Stomach smooth muscle (tissue), 2 donors: ENCODE measurements around the gene ARMC7.

Experiments used
- H3K27ac ChIP-seq: one replicate; pipeline ENCODE4 v1.7.0; 2013; ENCODE audit warnings: mild to moderate bottlenecking, low read length, inconsistent platforms
- H3K27me3 ChIP-seq, 2 donors: one replicate each; pipeline ENCODE4 v1.7.0; 2013; ENCODE audit warnings: low read length in 2 of 2; ENCODE audit not compliant: insufficient read depth in 2 of 2, control insufficient read depth in 1 of 2
- H3K36me3 ChIP-seq, 2 donors: one replicate each; pipeline ENCODE4 v1.7.0; 2013; ENCODE audit warnings: low read length in 2 of 2; ENCODE audit not compliant: control insufficient read depth in 2 of 2, insufficient read depth in 2 of 2
- H3K4me1 ChIP-seq: one replicate; pipeline ENCODE4 v1.7.0; 2013; ENCODE audit warnings: low read length; ENCODE audit not compliant: control insufficient read depth, insufficient read depth
- H3K4me3 ChIP-seq, 2 donors: one replicate each; pipeline ENCODE4 v1.7.0; 2013; ENCODE audit warnings: low read length in 2 of 2
- H3K9ac ChIP-seq, 2 donors: one replicate each; pipeline ENCODE4 v1.7.0; 2013; ENCODE audit warnings: low read length in 2 of 2, mild to moderate bottlenecking in 1 of 2
- H3K9me3 ChIP-seq, 2 donors: one replicate each; pipeline ENCODE4 v1.7.0; 2013; ENCODE audit warnings: low read length in 2 of 2; ENCODE audit not compliant: control insufficient read depth in 2 of 2
- donor health status: healthy.
- donor health status: Pancreatic carcinoma.

ARMC7 gene

GRCh38 chr17:75078284-75079022 lies 31.3 kb upstream of the ARMC7 start:
- Histone ChIP-seq H3K9ac (peak overlapping the region in 1 of 2 donors; percentile 91), H3K27ac (peak overlapping the region; percentile 81)

GRCh38 chr17:75079023-75079373 lies 30.8 kb upstream of the ARMC7 start:
- peaks cover 0 to 3% of the 10 kb centered on the region in 2 donors for H3K27me3 ChIP-seq
- H3K27ac ChIP-seq, result no peak overlapping the region
- H3K36me3 ChIP-seq, result no peaks in the 10 kb centered on the region
- H3K9me3 ChIP-seq, result no peaks in the 10 kb centered on the region
- peaks cover 19% of the 10 kb centered on the region for H3K4me1 ChIP-seq
- no peak overlapping the region for H3K9ac ChIP-seq
- H3K4me3 ChIP-seq, result no peak overlapping the region

More at GRCh38 chr17:75078284-75079022, 31.3 kb upstream of the ARMC7 start:
- H3K4me3 ChIP-seq, result peak overlapping the region in 1 of 2 donors; percentile 76
- peaks cover 0 to 3% of the 10 kb centered on the region in 2 donors for H3K27me3 ChIP-seq
- no peaks in the 10 kb centered on the region for H3K36me3 ChIP-seq
- peaks cover 19% of the 10 kb centered on the region for H3K4me1 ChIP-seq
- no peaks in the 10 kb centered on the region for H3K9me3 ChIP-seq

DNA sequence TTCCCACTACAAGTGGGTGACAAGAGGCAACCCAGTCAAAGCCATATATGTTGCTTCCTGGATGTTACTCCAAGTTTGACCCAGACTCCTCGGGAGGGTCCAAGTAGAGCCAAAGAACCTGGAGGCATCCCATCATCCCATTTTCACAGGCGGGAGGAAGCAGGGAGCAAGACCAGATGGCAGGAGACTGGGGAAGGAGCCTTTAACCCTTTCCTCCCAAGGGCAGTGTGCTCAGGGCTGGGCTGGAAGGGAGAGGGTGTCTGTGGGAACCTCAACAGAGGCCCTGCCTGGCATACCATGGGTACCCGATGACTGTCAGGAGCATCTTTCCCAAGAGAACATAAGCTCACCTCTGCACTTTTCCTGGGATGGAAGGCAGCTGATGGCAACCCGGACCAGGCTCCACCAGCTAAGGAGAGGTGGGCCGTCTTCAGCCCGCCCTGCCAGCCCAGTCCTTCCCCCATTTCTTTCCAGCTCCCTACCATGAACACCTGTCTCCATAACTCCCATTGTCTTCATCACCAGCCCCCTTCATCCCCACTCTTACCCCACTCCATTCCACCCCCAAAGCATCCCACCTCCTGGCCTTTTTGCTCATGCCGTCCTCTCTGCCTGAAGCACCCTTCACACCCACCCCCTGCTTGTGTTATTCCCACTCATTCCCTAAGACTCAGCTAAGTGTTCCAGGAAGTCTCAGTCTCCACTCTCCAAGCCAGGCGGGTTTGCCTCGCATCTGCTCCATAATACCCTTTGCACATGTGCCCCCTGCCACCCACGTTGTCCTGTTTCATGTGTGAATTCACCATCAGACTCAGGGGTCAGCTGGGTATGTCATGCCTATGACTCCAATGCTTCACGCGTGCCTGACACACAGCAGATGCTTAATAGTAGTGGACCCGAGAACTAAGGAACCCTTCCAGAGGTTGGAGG lies 27.9 kb upstream of the ARMC7 start:
- H3K4me1 ChIP-seq, result peaks cover 17% of the 10 kb centered on the region
- H3K9me3 ChIP-seq, result no peaks in the 10 kb centered on the region
- H3K9ac ChIP-seq, result no peak overlapping the region
- no peak overlapping the region for H3K4me3 ChIP-seq
- no peaks in the 10 kb centered on the region for H3K36me3 ChIP-seq
- H3K27me3 ChIP-seq, result peaks cover 0 to 5% of the 10 kb centered on the region in 2 donors
- no peak overlapping the region for H3K27ac ChIP-seq

GRCh38 chr17:75082683-75083082 lies 27.1 kb upstream of the ARMC7 start:
- no peak overlapping the region for H3K4me3 ChIP-seq
- no peak overlapping the region for H3K9ac ChIP-seq
- no peaks in the 10 kb centered on the region for H3K9me3 ChIP-seq
- no peak overlapping the region for H3K27ac ChIP-seq
- H3K4me1 ChIP-seq, result peaks cover 17% of the 10 kb centered on the region
- H3K27me3 ChIP-seq, result peaks cover 2 to 8% of the 10 kb centered on the region in 2 donors
- H3K36me3 ChIP-seq, result no peaks in the 10 kb centered on the region

GRCh38 chr17:75084039-75084660 lies 25.6 kb upstream of the ARMC7 start:
- Histone ChIP-seq H3K36me3 (no peaks in the 10 kb centered on the region), H3K27ac (no peak overlapping the region), H3K4me1 (peaks cover 17% of the 10 kb centered on the region), H3K9ac (no peak overlapping the region), H3K9me3 (no peaks in the 10 kb centered on the region), H3K27me3 (peaks cover 9 to 14% of the 10 kb centered on the region in 2 donors), H3K4me3 (no peak overlapping the region)

- no peak overlapping the region for H3K9ac ChIP-seq
These were observed 23.1 kb upstream of the ARMC7 start for GRCh38 chr17:75086496-75087181.

GRCh38 chr17:75087182-75087557 lies 22.6 kb upstream of the ARMC7 start:
- H3K4me3 ChIP-seq, result peak overlapping the region in 1 of 2 donors; percentile 65
- peak overlapping the region; percentile 31 for H3K27ac ChIP-seq
- no peaks in the 10 kb centered on the region for H3K36me3 ChIP-seq
- H3K9me3 ChIP-seq, result no peaks in the 10 kb centered on the region
- peaks cover 20% of the 10 kb centered on the region for H3K4me1 ChIP-seq
- peaks cover 9 to 10% of the 10 kb centered on the region in 2 donors for H3K27me3 ChIP-seq
- H3K9ac ChIP-seq, result peak overlapping the region in 1 of 2 donors; percentile 60

More at GRCh38 chr17:75086496-75087181, 23.1 kb upstream of the ARMC7 start:
- Histone ChIP-seq H3K27ac (no peak overlapping the region), H3K36me3 (no peaks in the 10 kb centered on the region), H3K27me3 (peaks cover 9 to 11% of the 10 kb centered on the region in 2 donors), H3K4me1 (peaks cover 20% of the 10 kb centered on the region), H3K9me3 (no peaks in the 10 kb centered on the region), H3K4me3 (no peak overlapping the region)

- no peaks in the 10 kb centered on the region for H3K36me3 ChIP-seq
- H3K27ac ChIP-seq, result peak within 1 kb of the TSS; percentile 31
- H3K4me3 ChIP-seq, result peak within 1 kb of the TSS; percentile 25 to 65
- peaks cover 9 to 10% of the 10 kb centered on the region in 2 donors for H3K27me3 ChIP-seq
- H3K9me3 ChIP-seq, result no peaks in the 10 kb centered on the region
- H3K9ac ChIP-seq, result peak within 1 kb of the TSS; percentile 22 to 60
- H3K4me1 ChIP-seq, result peaks cover 20% of the 10 kb centered on the region
These were observed 22.0 kb upstream of the ARMC7 start, which contains the start of gene SLC16A5 for GRCh38 chr17:75087558-75088453. TSS of gene SLC16A5 (plus strand) at chr17:75087954. CDS start at chr17:75093637, 5,683 bp downstream.

DNA sequence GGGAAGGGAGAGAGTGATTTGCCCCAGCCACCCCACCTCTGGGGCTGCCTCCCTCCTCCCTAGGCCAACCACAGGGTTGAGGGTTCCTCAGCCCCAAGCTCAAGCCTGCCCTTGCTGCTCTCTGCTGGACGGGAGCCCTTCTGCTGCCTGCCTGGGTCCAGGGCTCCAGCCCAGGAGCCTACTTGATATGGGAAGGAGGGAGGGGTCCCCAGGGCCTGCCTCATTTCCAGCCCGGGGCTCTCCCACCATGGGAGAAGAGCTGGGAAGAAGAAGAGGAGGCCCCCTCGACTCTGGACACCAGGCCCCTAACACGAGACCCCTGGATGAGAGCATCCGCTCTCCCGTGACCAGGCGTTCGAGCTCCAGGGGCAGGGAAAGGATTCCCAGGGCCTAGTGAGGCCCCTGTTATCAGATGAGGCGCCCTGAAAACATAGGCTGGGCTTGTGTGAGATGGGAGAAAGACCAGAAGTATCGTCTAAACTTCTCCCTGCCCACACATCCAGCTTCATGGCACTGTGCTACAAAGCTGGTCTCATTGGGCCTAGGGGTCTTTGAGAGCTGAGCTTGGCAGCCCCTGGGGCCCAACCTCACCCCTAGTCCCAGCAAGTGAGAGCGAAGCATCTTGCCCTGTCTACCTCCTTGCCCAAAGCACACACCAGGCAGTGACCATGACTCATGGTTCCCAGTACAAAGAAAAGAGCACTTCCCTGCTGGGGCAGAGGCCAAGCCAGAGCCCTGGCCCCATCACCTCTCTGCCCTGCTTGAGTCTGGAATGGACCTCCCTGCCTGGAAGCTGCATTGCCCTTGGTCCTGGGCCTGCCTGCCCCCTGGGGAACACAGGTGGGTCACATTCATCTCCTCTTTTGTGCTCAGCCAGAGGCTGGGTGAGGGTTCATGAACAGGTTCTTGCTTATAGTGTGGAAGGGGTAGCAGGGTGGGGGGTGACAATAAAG lies 21.0 kb upstream of the ARMC7 start:
- peak overlapping the region in 1 of 2 donors; percentile 22 for H3K9ac ChIP-seq
- no peaks in the 10 kb centered on the region for H3K9me3 ChIP-seq
- H3K4me1 ChIP-seq, result peaks cover 20% of the 10 kb centered on the region
- H3K36me3 ChIP-seq, result no peaks in the 10 kb centered on the region
- peaks cover 9 to 10% of the 10 kb centered on the region in 2 donors for H3K27me3 ChIP-seq
- peak overlapping the region; percentile 25 to 65 for H3K4me3 ChIP-seq
- no peak overlapping the region for H3K27ac ChIP-seq
